Hepatocyte (in vitro differentiated cells): ENCODE data around the gene VOPP1. TPM values are rescaled to one million over a fixed set of nuclear protein-coding genes. Genes with fewer than 3 reads are reported as not detected.

Experiments used
- DNase-seq: peaks from one replicate; pipeline ENCODE4 v3.0.0-alpha.2; 2016; ENCODE audit warnings: low spot score
- H2AFZ ChIP-seq: fragments of 200-600 bp; sonication (generic); 2 replicates; pipeline ENCODE4 v1.6.0; 2016; ENCODE audit warnings: antibody characterized with exemption, mild to moderate bottlenecking
- H3K27ac ChIP-seq: fragments of 200-600 bp; sonication (generic); 2 replicates; pipeline ENCODE4 v1.5.1; 2016; ENCODE audit warnings: mild to moderate bottlenecking
- H3K27me3 ChIP-seq: fragments of 200-600 bp; sonication (generic); 2 replicates; pipeline ENCODE4 v1.6.1; 2016
- H3K36me3 ChIP-seq: fragments of 200-600 bp; sonication (generic); replicated peaks from 2 replicates; pipeline ENCODE4 v1.5.1; 2016; ENCODE audit warnings: low read depth; ENCODE audit not compliant: insufficient read depth
- H3K4me1 ChIP-seq: fragments of 200-600 bp; sonication (generic); 2 replicates; pipeline ENCODE4 v1.5.1; 2016; ENCODE audit warnings: mild to moderate bottlenecking, moderate library complexity; ENCODE audit not compliant: insufficient read depth
- H3K4me2 ChIP-seq: fragments of 200-600 bp; sonication (generic); 2 replicates; pipeline ENCODE4 v1.6.0; 2016
- H3K4me3 ChIP-seq: fragments of 200-600 bp; sonication (generic); 2 replicates; pipeline ENCODE4 v1.5.1; 2016; ENCODE audit warnings: mild to moderate bottlenecking
- H3K79me2 ChIP-seq: fragments of 200-600 bp; sonication (generic); 2 replicates; pipeline ENCODE4 v1.6.0; 2017; ENCODE audit warnings: mild to moderate bottlenecking
- H3K9me2 ChIP-seq: fragments of 200-600 bp; sonication (generic); replicated peaks from 2 replicates; pipeline ENCODE4 v1.6.0; 2017; ENCODE audit warnings: mild to moderate bottlenecking; ENCODE audit not compliant: insufficient read depth
- H3K9me3 ChIP-seq: fragments of 200-600 bp; sonication (generic); 2 replicates; pipeline ENCODE4 v1.5.1; 2016; ENCODE audit warnings: low read depth, mild to moderate bottlenecking
- H4K20me1 ChIP-seq: fragments of 200-600 bp; sonication (generic); 2 replicates; pipeline ENCODE4 v1.6.0; 2016; ENCODE audit warnings: mild to moderate bottlenecking; ENCODE audit not compliant: insufficient read depth, poor library complexity, severe bottlenecking
- EZH2 ChIP-seq: fragments of 200-600 bp; sonication (generic); IDR thresholded peaks from 2 replicates; pipeline ENCODE4 v1.6.1; 2016; ENCODE audit warnings: antibody characterized with exemption, mild to moderate bottlenecking, borderline replicate concordance
- EZH2phosphoT487 ChIP-seq: fragments of 200-600 bp; sonication (generic); IDR thresholded peaks from one replicate; pipeline ENCODE4 v1.6.1; 2018; ENCODE audit warnings: antibody characterized with exemption, mild to moderate bottlenecking, low read depth, moderate library complexity; ENCODE audit not compliant: unreplicated experiment, severe bottlenecking
- whole genome bisulfite sequencing: methylation state at CpG from one replicate; pipeline ENCODE4 v1.1.6; 2016; ENCODE audit warnings: low lambda C conversion rate; ENCODE audit errors: missing lambda C conversion rate; 5-methylcytosine and 5-hydroxymethylcytosine counted together
- polyA plus RNA-seq: library from polyadenylated mRNA; unstranded; fragments of >200 nt; fragmentation: Nextera tagmentation; extraction: Ambion mirVana; gene quantifications from 2 replicates; pipeline ENCODE4 v1.2.1, GENCODE V29; 2016
- total RNA-seq: library from RNA; depleted of rRNA; stranded (reverse); fragments of >200 nt; gene quantifications from 2 replicates; pipeline ENCODE4 v1.2.3, GENCODE V29; 2014
- TF ChIP-seq, protein P1 (sequence below): fragments of 200-600 bp; sonication (generic); IDR thresholded peaks from 2 replicates; pipeline ENCODE4 v1.5.1; 2016; ENCODE audit warnings: antibody characterized with exemption, mild to moderate bottlenecking; ENCODE audit not compliant: poor library complexity

Gene VOPP1
- total and polyA plus RNA-seq, 2 experiments from 2014 or later: 6.5 to 25.3 TPM

DNA sequence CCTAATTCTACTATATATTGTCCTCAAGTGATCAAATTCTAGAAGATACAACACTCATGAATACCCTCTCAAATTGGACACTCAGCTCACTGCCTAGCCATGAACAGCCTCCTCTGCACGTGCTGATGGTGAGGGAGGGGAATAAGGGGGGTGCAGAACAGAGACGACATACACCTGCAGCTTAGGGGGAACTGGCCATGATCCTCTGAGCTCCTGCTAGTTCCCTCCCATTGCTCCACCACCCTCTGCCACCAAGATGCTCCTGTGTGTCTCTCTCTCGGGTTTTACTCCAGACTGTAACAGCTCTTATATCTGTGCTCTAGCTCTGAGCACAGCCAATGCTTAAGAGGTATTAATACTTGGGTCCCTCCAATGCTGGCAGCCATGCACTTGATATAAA is 70.7 kb downstream of the VOPP1 start:
- no peak overlapping the region for H3K27ac ChIP-seq
- H3K36me3 ChIP-seq: no peaks in the 10 kb centered on the region
- no peak overlapping the region for H2AFZ ChIP-seq
- DNase-seq: no peak
- TF ChIP-seq EZH2phosphoT487 (no peak), EZH2 (no peak)
- TF ChIP-seq, protein P1, sequence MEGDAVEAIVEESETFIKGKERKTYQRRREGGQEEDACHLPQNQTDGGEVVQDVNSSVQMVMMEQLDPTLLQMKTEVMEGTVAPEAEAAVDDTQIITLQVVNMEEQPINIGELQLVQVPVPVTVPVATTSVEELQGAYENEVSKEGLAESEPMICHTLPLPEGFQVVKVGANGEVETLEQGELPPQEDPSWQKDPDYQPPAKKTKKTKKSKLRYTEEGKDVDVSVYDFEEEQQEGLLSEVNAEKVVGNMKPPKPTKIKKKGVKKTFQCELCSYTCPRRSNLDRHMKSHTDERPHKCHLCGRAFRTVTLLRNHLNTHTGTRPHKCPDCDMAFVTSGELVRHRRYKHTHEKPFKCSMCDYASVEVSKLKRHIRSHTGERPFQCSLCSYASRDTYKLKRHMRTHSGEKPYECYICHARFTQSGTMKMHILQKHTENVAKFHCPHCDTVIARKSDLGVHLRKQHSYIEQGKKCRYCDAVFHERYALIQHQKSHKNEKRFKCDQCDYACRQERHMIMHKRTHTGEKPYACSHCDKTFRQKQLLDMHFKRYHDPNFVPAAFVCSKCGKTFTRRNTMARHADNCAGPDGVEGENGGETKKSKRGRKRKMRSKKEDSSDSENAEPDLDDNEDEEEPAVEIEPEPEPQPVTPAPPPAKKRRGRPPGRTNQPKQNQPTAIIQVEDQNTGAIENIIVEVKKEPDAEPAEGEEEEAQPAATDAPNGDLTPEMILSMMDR: no peak
- H3K9me2 ChIP-seq: no peaks in the 10 kb centered on the region
- no peaks in the 10 kb centered on the region for H3K79me2 ChIP-seq
- H3K4me3 ChIP-seq: no peak overlapping the region
- H3K4me1 ChIP-seq: no peaks in the 10 kb centered on the region
- H3K27me3 ChIP-seq: no peaks in the 10 kb centered on the region
- 58% methylated on average over 3 of the region's 3 CpGs for WGBS
- no peak overlapping the region for H3K4me2 ChIP-seq
- H4K20me1 ChIP-seq: no peaks in the 10 kb centered on the region
- no peaks in the 10 kb centered on the region for H3K9me3 ChIP-seq

DNA sequence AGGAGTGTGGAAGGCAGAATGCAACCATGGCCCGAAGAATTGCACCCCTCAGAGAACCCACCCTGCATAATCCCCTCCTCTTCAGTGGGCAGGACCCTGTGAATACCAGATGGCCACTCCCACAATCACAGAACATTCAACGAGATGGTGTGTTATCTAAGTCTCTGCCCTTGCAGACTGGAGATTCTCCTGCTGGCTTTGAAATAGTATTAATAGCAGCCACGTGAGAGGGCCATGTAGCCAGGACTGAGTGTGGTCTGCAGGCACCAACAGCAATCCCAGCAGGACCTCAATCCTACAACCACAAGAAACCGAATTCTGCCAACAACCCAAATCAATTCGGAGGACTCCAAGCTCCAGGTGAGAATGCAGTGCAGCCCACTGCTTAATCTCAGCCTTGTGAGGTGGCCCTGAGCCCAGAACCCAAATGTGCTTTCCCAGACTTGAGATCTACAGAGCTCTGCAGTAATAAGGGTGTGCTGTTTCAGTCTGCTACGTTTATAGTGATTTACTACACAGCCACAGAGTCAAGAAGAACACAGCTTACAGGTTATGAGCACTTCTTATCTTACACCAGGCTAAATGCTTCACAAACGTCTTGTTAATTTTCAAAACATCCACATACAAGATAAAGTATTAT is 72.1 kb downstream of the VOPP1 start:
- DNase-seq: no peak
- H3K4me1 ChIP-seq: no peaks in the 10 kb centered on the region
- TF ChIP-seq, protein P1: no peak
- TF ChIP-seq EZH2phosphoT487 (no peak), EZH2 (no peak)
- H3K27me3 ChIP-seq: no peaks in the 10 kb centered on the region
- no peak overlapping the region for H3K4me3 ChIP-seq
- no peak overlapping the region for H3K4me2 ChIP-seq
- no peaks in the 10 kb centered on the region for H3K79me2 ChIP-seq
- no peak overlapping the region for H3K27ac ChIP-seq
- H4K20me1 ChIP-seq: no peaks in the 10 kb centered on the region
- 58% methylated on average over 7 of the region's 7 CpGs for WGBS
- no peak overlapping the region for H2AFZ ChIP-seq
- no peaks in the 10 kb centered on the region for H3K9me2 ChIP-seq
- no peaks in the 10 kb centered on the region for H3K36me3 ChIP-seq
- H3K9me3 ChIP-seq: no peaks in the 10 kb centered on the region

DNA sequence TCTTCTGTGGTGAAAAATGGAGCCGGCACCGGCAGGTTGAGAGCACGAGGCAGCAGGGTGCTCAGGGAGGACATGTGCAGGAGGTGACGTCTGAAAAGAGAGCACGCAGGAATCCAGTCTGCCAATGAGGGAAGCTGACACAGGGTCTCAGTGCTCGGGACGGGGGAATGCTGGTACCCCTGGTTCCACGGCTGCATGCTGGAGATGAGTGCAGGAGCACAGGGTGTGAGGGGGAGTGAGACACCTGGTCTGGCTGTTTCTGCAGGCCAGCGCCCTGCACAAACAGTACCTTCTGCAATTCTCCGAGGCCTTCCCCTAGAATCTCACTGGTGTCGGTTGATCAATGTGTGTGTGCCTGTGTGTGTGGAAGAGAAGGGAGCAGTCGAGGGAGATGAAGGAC is 72.7 kb downstream of the VOPP1 start:
- no peak for TF ChIP-seq EZH2phosphoT487
- TF ChIP-seq, protein P1: no peak
- TF ChIP-seq EZH2: no peak
- Histone ChIP-seq H3K4me2 (no peak overlapping the region), H2AFZ (no peak overlapping the region), H3K27ac (no peak overlapping the region), H4K20me1 (no peaks in the 10 kb centered on the region), H3K4me1 (no peaks in the 10 kb centered on the region), H3K27me3 (no peaks in the 10 kb centered on the region), H3K79me2 (no peaks in the 10 kb centered on the region), H3K36me3 (no peaks in the 10 kb centered on the region), H3K9me3 (no peaks in the 10 kb centered on the region), H3K4me3 (no peak overlapping the region), H3K9me2 (no peaks in the 10 kb centered on the region)
- no peak for DNase-seq
- WGBS: 95% methylated on average over 12 of the region's 12 CpGs
